Transverse colon (tissue), 4 donors: ENCODE data around the gene TMSB10. TPM values are rescaled to one million over a fixed set of nuclear protein-coding genes. Genes with fewer than 3 reads are reported as not detected.

Experiments used
- DNase-seq: peaks from one replicate; pipeline ENCODE4 v3.0.0-alpha.2; 2019
- H3K27ac ChIP-seq, 4 donors: fragments of 200-600 bp; sonication (generic); 2 replicates each; pipeline ENCODE4 v1.5.1; 2016 to 2018; ENCODE audit warnings: inconsistent platforms in 4 of 4
- H3K27me3 ChIP-seq: fragments of 200-600 bp; sonication (generic); 2 replicates; pipeline ENCODE4 v1.5.1; 2017; ENCODE audit warnings: inconsistent platforms
- H3K36me3 ChIP-seq, 4 donors: fragments of 200-600 bp; sonication (generic); 2 replicates each; pipeline ENCODE4 v1.5.1; 2017 to 2019; ENCODE audit warnings: inconsistent platforms in 4 of 4
- H3K4me1 ChIP-seq, 4 donors: fragments of 200-600 bp; sonication (generic); 2 replicates each; pipeline ENCODE4 v1.5.1; 2017 to 2020; ENCODE audit warnings: inconsistent platforms in 4 of 4
- H3K4me3 ChIP-seq, 4 donors: fragments of 200-600 bp; sonication (generic); 1 replicate in 1 of 4; 2 replicates in 3 of 4; pipeline versions ENCODE4 v1.5.1 to v1.6.1; 2017 to 2019; ENCODE audit warnings: inconsistent platforms in 4 of 4
- H3K9me3 ChIP-seq, 2 donors: fragments of 200-600 bp; sonication (generic); 2 replicates each; pipeline ENCODE4 v1.5.1; 2017 to 2019; ENCODE audit warnings: inconsistent platforms in 2 of 2
- EP300 ChIP-seq: sonication (generic); formaldehyde crosslinking; IDR thresholded peaks from one replicate; pipeline ENCODE4 v1.6.1; 2017; ENCODE audit warnings: antibody characterized with exemption, low read depth
- POLR2A ChIP-seq: fragments of 450-650 bp; IDR thresholded peaks from one replicate; pipeline ENCODE4 v1.6.1; 2016; ENCODE audit warnings: antibody characterized with exemption, mild to moderate bottlenecking, moderate library complexity
- POLR2AphosphoS5 ChIP-seq, 3 donors: sonication (generic); formaldehyde crosslinking; IDR thresholded peaks; one replicate each; pipeline ENCODE4 v1.6.1; 2016; ENCODE audit warnings: antibody characterized with exemption in 3 of 3
- WGBS, 2 donors: methylation state at CpG; one replicate each; pipeline ENCODE4 v1.1.5; 2018; ENCODE audit warnings: low coverage in 1 of 2; 5-methylcytosine and 5-hydroxymethylcytosine counted together
- in situ Hi-C, 4 donors: fragments of 200-750 bp; cut with MboI; loops; one replicate each; pipeline versions ENCODE4 v1.15.0 to v1.15.1; 2017; ENCODE audit warnings: low sequenced_read_pairs in 3 of 4, low pct_ligation_motif_present in 1 of 4, low pct_unique_long_range_greater_than_20kb in 1 of 4
- intact Hi-C: fragments of 100-400 bp; cut with DNase I; formaldehyde crosslinking; loops from one replicate; pipeline ENCODE4 v1.15.1; 2023; ENCODE audit warnings: low total_unique reads
- total RNA-seq, 4 donors: library from RNA; depleted of rRNA; stranded (reverse); fragments of >200 nt; gene quantifications; one replicate each; pipeline ENCODE4 v1.1.0, GENCODE V29; 2016
- TF ChIP-seq, protein P1 (sequence below), 5 experiments: fragments of 200-600 bp in 3 of 5; fragments of 450-650 bp in 2 of 5; sonication (generic) in 3 of 5; IDR thresholded peaks; 1 replicate in 2 of 5; 2 replicates in 3 of 5; pipeline ENCODE4 v1.5.1; 2016 to 2017; ENCODE audit warnings: antibody characterized with exemption in 5 of 5, inconsistent platforms in 3 of 5, mild to moderate bottlenecking in 2 of 5, moderate library complexity in 1 of 5

Gene TMSB10
- total RNA-seq, 4 donors from 2014 or later: 1,619 to 4,787 (median 3,693) TPM

DNA sequence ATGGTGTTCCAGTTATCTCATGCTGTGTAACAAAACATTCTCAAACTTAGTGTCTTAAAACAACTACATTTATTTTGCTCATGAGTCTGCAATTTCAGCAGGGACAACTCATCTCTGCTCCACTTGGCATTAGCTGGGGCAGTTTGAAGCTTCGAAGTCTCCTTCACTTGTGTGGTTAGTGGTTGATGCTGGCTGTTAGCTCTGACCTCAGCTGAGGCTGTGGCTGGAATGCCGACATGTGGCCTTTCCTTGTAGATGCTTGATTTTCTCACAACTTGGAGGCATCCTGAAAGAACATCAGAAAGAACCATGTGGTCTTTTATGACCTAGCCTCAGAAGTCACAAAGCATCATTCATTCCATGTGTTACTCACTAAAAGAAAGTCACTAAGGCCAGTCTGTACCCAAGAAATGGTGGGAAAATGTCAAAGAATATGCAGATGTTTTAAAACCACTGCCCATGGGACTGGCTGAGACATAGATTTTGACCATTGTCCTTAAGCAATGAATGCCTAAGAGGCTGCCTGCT, 3.8 kb upstream of the TMSB10 start:
- Histone ChIP-seq H3K4me3 (no peak overlapping the region), H3K9me3 (no peaks in the 10 kb centered on the region), H3K27ac (no peak overlapping the region), H3K27me3 (no peaks in the 10 kb centered on the region), H3K4me1 (peaks cover 4 to 24% (median 9%) of the 10 kb centered on the region in 4 donors), H3K36me3 (peaks cover 0 to 2% (median 0%) of the 10 kb centered on the region in 4 donors)
- intact Hi-C loops (no loop called here), in situ Hi-C loops (no loop called here)
- WGBS, 2 donors: 79 to 86% methylated on average over 1 to 2 of the region's 2 CpGs
- TF ChIP-seq, protein P1, sequence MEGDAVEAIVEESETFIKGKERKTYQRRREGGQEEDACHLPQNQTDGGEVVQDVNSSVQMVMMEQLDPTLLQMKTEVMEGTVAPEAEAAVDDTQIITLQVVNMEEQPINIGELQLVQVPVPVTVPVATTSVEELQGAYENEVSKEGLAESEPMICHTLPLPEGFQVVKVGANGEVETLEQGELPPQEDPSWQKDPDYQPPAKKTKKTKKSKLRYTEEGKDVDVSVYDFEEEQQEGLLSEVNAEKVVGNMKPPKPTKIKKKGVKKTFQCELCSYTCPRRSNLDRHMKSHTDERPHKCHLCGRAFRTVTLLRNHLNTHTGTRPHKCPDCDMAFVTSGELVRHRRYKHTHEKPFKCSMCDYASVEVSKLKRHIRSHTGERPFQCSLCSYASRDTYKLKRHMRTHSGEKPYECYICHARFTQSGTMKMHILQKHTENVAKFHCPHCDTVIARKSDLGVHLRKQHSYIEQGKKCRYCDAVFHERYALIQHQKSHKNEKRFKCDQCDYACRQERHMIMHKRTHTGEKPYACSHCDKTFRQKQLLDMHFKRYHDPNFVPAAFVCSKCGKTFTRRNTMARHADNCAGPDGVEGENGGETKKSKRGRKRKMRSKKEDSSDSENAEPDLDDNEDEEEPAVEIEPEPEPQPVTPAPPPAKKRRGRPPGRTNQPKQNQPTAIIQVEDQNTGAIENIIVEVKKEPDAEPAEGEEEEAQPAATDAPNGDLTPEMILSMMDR (IDR thresholded peaks at IDR 0.05): no peak
- no peak for DNase-seq

DNA sequence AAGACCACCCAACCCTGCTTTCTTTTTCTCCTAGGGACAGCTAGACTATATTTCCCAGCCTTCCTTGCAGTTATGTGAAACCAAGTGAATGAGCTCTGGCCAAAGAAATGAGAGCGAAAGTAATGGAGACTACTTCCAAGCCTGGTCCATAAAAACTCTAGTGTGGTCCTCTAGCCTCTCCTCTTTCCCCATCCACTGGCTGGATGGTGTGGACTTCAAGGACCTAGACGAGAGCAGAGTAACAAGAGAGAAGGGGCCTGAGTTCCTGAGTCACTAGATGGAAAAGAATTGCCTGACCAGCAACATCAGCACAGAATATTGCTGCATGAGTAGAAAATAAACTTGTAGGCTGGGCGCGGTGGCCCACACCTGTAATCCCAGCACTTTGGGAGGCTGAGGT, 2.9 kb upstream of the TMSB10 start:
- H3K27ac ChIP-seq: no peak overlapping the region
- no peak overlapping the region for H3K4me3 ChIP-seq
- no peaks in the 10 kb centered on the region for H3K27me3 ChIP-seq
- H3K36me3 ChIP-seq: peaks cover 0 to 2% (median 0%) of the 10 kb centered on the region in 4 donors
- in situ Hi-C loops (no loop called here), intact Hi-C loops (no loop called here)
- 99 to 100% methylated on average over 1 to 4 of the region's 4 CpGs for WGBS, 2 donors
- H3K4me1 ChIP-seq: peaks cover 4 to 29% (median 15%) of the 10 kb centered on the region in 4 donors
- no peak for DNase-seq
- H3K9me3 ChIP-seq: no peaks in the 10 kb centered on the region
- TF ChIP-seq POLR2A (no peak), POLR2AphosphoS5 (IDR thresholded peaks at IDR 0.05) (no peak), EP300 (no peak)
- TF ChIP-seq, protein P1 (IDR thresholded peaks at IDR 0.05): no peak

DNA sequence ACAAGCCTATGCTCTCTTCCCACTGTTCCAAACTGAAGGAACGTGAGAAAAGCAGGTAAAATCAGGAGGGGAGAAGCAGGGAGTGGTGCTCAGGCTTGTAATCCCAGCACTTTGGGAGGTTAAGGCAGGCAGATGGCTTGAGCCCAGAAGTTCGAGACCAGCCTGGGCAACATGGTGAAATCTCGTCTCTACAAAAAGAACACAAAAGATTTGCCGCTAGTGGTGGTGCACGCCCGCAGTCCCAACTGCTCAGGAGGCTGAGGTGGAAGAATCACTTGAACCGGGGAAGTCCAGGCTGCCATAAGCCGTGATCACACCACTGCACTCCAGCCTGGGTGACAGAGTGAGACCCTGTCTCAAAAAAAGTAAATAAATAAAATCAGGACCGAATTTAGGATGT, 1.3 kb upstream of the TMSB10 start:
- 63 to 73% methylated on average over 3 to 9 of the region's 9 CpGs for WGBS, 2 donors
- Histone ChIP-seq H3K4me3 (peak overlapping the region in 1 of 4 donors; percentile 86), H3K27ac (peak overlapping the region; percentile 94 to 100 (median 98)), H3K27me3 (no peaks in the 10 kb centered on the region), H3K9me3 (no peaks in the 10 kb centered on the region), H3K36me3 (peaks cover 0 to 2% (median 0%) of the 10 kb centered on the region in 4 donors), H3K4me1 (peaks cover 0 to 23% (median 17%) of the 10 kb centered on the region in 4 donors)
- TF ChIP-seq POLR2A (no peak), POLR2AphosphoS5 (IDR thresholded peaks at IDR 0.05) (no peak), EP300 (no peak)
- TF ChIP-seq, protein P1 (IDR thresholded peaks at IDR 0.05): no peak
- in situ Hi-C loops: no loop called here
- intact Hi-C loops: loop anchor here (2.0 kb wide), 1 partner anchor 35 kb away; no protein-coding TSS in a partner anchor
- DNase-seq: no peak

DNA sequence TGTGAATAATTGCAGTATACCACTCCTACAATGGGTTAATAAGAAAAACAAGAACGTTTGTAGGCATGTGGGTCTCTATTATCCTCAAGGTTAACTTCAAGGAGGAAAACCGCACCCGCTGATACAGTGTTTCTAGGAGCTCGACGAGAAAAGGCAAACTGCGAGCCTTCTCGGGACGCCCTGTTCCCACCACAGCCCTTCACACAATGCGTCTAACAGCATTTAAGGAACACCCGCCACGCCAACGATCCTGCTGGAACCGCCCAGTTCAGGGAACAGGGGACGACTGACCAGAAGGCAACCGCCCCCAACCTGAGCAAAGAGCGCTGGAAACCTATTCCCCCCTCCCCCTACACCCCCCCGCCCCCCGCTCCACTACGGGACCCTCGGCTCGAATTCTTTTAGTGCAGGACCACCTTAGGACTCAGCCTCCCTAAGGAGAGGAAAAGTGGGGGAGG, 710 bp upstream of the TMSB10 start:
- 0% methylated on average over 1 to 19 of the region's 21 CpGs for WGBS, 2 donors
- intact Hi-C loops: loop anchor here (2.0 kb wide), 1 partner anchor 34 kb away; no protein-coding TSS in a partner anchor
- in situ Hi-C loops: no loop called here
- peak overlapping the region; percentile 86 to 97 (median 90) for H3K4me3 ChIP-seq
- TF ChIP-seq POLR2AphosphoS5 (IDR thresholded peaks at IDR 0.05) (peak; percentile 80 to 92 (median 90)), POLR2A (peak; percentile 75), EP300 (peak; percentile 78)
- TF ChIP-seq, protein P1 (IDR thresholded peaks at IDR 0.05): no peak
- no peaks in the 10 kb centered on the region for H3K9me3 ChIP-seq
- peaks cover 0 to 2% (median 0%) of the 10 kb centered on the region in 4 donors for H3K36me3 ChIP-seq
- H3K27ac ChIP-seq: peak overlapping the region; percentile 94 to 100 (median 98)
- H3K27me3 ChIP-seq: no peaks in the 10 kb centered on the region
- DNase-seq: peak; percentile 90
- H3K4me1 ChIP-seq: peaks cover 0 to 22% (median 17%) of the 10 kb centered on the region in 4 donors
